IMR-90 (cell line): ENCODE results near the gene GPR135. TPM values are rescaled to one million over a fixed set of nuclear protein-coding genes. Genes with fewer than 3 reads are reported as not detected.

Source experiments
- ATAC-seq: fragments of 200-7000 bp; cut with Tn5 transposase; 2 replicates; pipeline ENCODE4 v1.9.1; 2020; ENCODE audit warnings: low read depth, mild to moderate bottlenecking, moderate library complexity
- BruUV-seq: library from RNA; stranded (reverse); fragments of 400-500 nt; replicated peaks from 2 replicates; lab custom pipeline; 2021; lab: Mats Ljungman, UMichigan
- CTCF ChIA-PET: fragments of 300-600 bp; formaldehyde crosslinking; extraction: SDS; loops from one replicate; lab custom pipeline; 2021; ENCODE audit warnings: antibody characterized with exemption; lab: Yijun Ruan, JAX
- POLR2A ChIA-PET: fragments of 300-600 bp; sonication (Branson Sonifier 250); formaldehyde crosslinking; loops from one replicate; lab custom pipeline; 2022; ENCODE audit warnings: antibody characterized with exemption; ENCODE audit not compliant: unreplicated experiment; lab: Charles Lee
- DNase-seq: peaks from one replicate; pipeline ENCODE4 v3.0.0; 2013
- H2AFZ ChIP-seq: replicated peaks from 2 replicates; pipeline ENCODE3; 2013; ENCODE audit warnings: low read length, mild to moderate bottlenecking; ENCODE audit not compliant: poor library complexity
- H2AK5ac ChIP-seq: 2 replicates; pipeline ENCODE4 v1.6.1; 2013; ENCODE audit warnings: low read depth, low read length, inconsistent platforms
- H2AK9ac ChIP-seq: replicated peaks from 2 replicates; pipeline ENCODE3; 2013; ENCODE audit warnings: mild to moderate bottlenecking, low read depth, low read length, moderate library complexity; ENCODE audit not compliant: poor library complexity
- H2BK120ac ChIP-seq: 2 replicates; pipeline ENCODE4 v1.6.1; 2013; ENCODE audit warnings: low read depth, low read length, inconsistent platforms
- H2BK15ac ChIP-seq: 3 replicates; pipeline ENCODE4 v1.6.1; 2013; ENCODE audit warnings: low read depth, low read length, inconsistent platforms
- H2BK20ac ChIP-seq: 2 replicates; pipeline ENCODE4 v1.6.1; 2013; ENCODE audit warnings: low read depth, mild to moderate bottlenecking, inconsistent platforms, low read length, moderate library complexity
- H2BK5ac ChIP-seq: 2 replicates; pipeline ENCODE4 v1.6.1; 2013; ENCODE audit warnings: mild to moderate bottlenecking, low read depth, low read length, inconsistent platforms; ENCODE audit not compliant: poor library complexity, severe bottlenecking
- H3K14ac ChIP-seq: replicated peaks from 2 replicates; pipeline ENCODE4 v1.6.1; 2013; ENCODE audit warnings: low read depth, low read length, inconsistent platforms
- H3K18ac ChIP-seq: 2 replicates; pipeline ENCODE4 v1.6.1; 2013; ENCODE audit warnings: low read depth, low read length, control low read depth
- H3K23ac ChIP-seq: 2 replicates; pipeline ENCODE4 v1.6.1; 2013; ENCODE audit warnings: low read depth, low read length, inconsistent platforms
- H3K27ac ChIP-seq: 2 replicates; pipeline ENCODE4 v1.5.1; 2013; ENCODE audit warnings: mild to moderate bottlenecking, control low read depth, low read length; ENCODE audit not compliant: insufficient read depth
- H3K27me3 ChIP-seq: 2 replicates; pipeline ENCODE4 v1.6.1; 2013; ENCODE audit warnings: low read length; ENCODE audit not compliant: control insufficient read depth, insufficient read depth
- H3K36me3 ChIP-seq: 2 replicates; pipeline ENCODE4 v1.6.1; 2013; ENCODE audit warnings: low read length, mixed read lengths; ENCODE audit not compliant: control insufficient read depth, insufficient read depth
- H3K4ac ChIP-seq: 2 replicates; pipeline ENCODE4 v1.6.1; 2013; ENCODE audit warnings: low read depth, low read length, inconsistent platforms
- H3K4me1 ChIP-seq: 2 replicates; pipeline ENCODE4 v1.6.1; 2013; ENCODE audit warnings: low read length, mixed read lengths; ENCODE audit not compliant: control insufficient read depth, insufficient read depth
- H3K4me2 ChIP-seq: 2 replicates; pipeline ENCODE4 v1.6.1; 2013; ENCODE audit warnings: low read depth, mild to moderate bottlenecking, control low read depth, low read length, moderate library complexity
- H3K4me3 ChIP-seq: 2 replicates; pipeline ENCODE4 v1.5.1; 2013; ENCODE audit warnings: low read depth, mild to moderate bottlenecking, control low read depth, low read length, moderate library complexity; ENCODE audit not compliant: insufficient read depth
- H3K56ac ChIP-seq: 2 replicates; pipeline ENCODE4 v1.6.1; 2013; ENCODE audit warnings: low read length, inconsistent platforms; ENCODE audit not compliant: insufficient read depth; ENCODE audit errors: extremely low read depth
- H3K79me1 ChIP-seq, 2 experiments: 2 replicates each; pipeline ENCODE4 v1.6.1; 2013; ENCODE audit warnings: low read length in 2 of 2, inconsistent platforms in 1 of 2, low read depth in 1 of 2
- H3K9ac ChIP-seq: 2 replicates; pipeline ENCODE4 v1.6.1; 2013; ENCODE audit warnings: low read depth, low read length, control low read depth
- H3K9me1 ChIP-seq: 2 replicates; pipeline ENCODE4 v1.6.1; 2013; ENCODE audit warnings: low read length, inconsistent platforms; ENCODE audit not compliant: insufficient read depth
- H3K9me3 ChIP-seq: 2 replicates; pipeline ENCODE4 v1.6.1; 2013; ENCODE audit warnings: low read length; ENCODE audit not compliant: control insufficient read depth, insufficient read depth
- H4K20me1 ChIP-seq: 2 replicates; pipeline ENCODE4 v1.6.1; 2013; ENCODE audit warnings: low read length, inconsistent platforms; ENCODE audit not compliant: insufficient read depth
- H4K5ac ChIP-seq: 2 replicates; pipeline ENCODE4 v1.6.1; 2013; ENCODE audit warnings: mild to moderate bottlenecking, low read depth, low read length, control low read depth
- H4K8ac ChIP-seq, 2 experiments: 2 replicates each; pipeline ENCODE4 v1.6.1; 2013; ENCODE audit warnings: low read depth in 2 of 2, low read length in 2 of 2, control low read depth in 1 of 2, inconsistent platforms in 1 of 2
- H4K91ac ChIP-seq: 2 replicates; pipeline ENCODE4 v1.6.1; 2013; ENCODE audit warnings: low read depth, low read length, inconsistent platforms; ENCODE audit not compliant: insufficient read depth
- BHLHE40 ChIP-seq: fragments of 150-350 bp; IDR thresholded peaks from 2 replicates; pipeline ENCODE4 v1.6.1; 2016; ENCODE audit warnings: mild to moderate bottlenecking, low read depth, low read length
- CHD1 ChIP-seq: IDR thresholded peaks from 2 replicates; pipeline ENCODE4 v1.6.1; 2012; ENCODE audit warnings: low read depth, low read length, improper control_type of control experiment
- CTCF ChIP-seq: conservative IDR thresholded peaks from 2 replicates; pipeline ENCODE4 v1.5.1; 2012; ENCODE audit warnings: mild to moderate bottlenecking, low read depth, low read length, improper control_type of control experiment
- ELK1 ChIP-seq: fragments of 150-350 bp; IDR thresholded peaks from 2 replicates; pipeline ENCODE4 v1.6.1; 2016; ENCODE audit warnings: low read depth, mild to moderate bottlenecking, low read length, moderate library complexity, borderline replicate concordance
- FOS ChIP-seq: fragments of 150-350 bp; IDR thresholded peaks from 2 replicates; pipeline ENCODE4 v1.6.1; 2016; ENCODE audit warnings: low read depth, low read length
- MAFK ChIP-seq: IDR thresholded peaks from 2 replicates; pipeline ENCODE4 v1.6.1; 2012; ENCODE audit warnings: low read depth, low read length, improper control_type of control experiment
- MAZ ChIP-seq: IDR thresholded peaks from 2 replicates; pipeline ENCODE4 v1.6.1; 2012; ENCODE audit warnings: low read depth, mild to moderate bottlenecking, low read length, improper control_type of control experiment, moderate library complexity, borderline replicate concordance
- MXI1 ChIP-seq: IDR thresholded peaks from 2 replicates; pipeline ENCODE4 v1.6.1; 2012; ENCODE audit warnings: low read depth, mild to moderate bottlenecking, low read length, moderate library complexity, borderline replicate concordance
- NFE2L2 ChIP-seq: fragments of 150-350 bp; IDR thresholded peaks from 2 replicates; pipeline ENCODE4 v1.6.1; 2016; ENCODE audit warnings: low read depth, mild to moderate bottlenecking, low read length
- POLR2A ChIP-seq: IDR thresholded peaks from 2 replicates; pipeline ENCODE4 v1.6.1; 2012; ENCODE audit warnings: mild to moderate bottlenecking, low read depth, low read length
- RAD21 ChIP-seq: IDR thresholded peaks from 2 replicates; pipeline ENCODE4 v1.6.1; 2012; ENCODE audit warnings: low read length, improper control_type of control experiment
- RCOR1 ChIP-seq: IDR thresholded peaks from 2 replicates; pipeline ENCODE4 v1.6.1; 2012; ENCODE audit warnings: mild to moderate bottlenecking, low read length, improper control_type of control experiment; ENCODE audit not compliant: insufficient replicate concordance
- RFX5 ChIP-seq: IDR thresholded peaks from 2 replicates; pipeline ENCODE4 v1.8.0; 2012; ENCODE audit warnings: low read depth, mild to moderate bottlenecking, low read length, moderate library complexity
- SMC3 ChIP-seq: fragments of 150-350 bp; IDR thresholded peaks from 2 replicates; pipeline ENCODE4 v1.6.1; 2016; ENCODE audit warnings: low read depth, mild to moderate bottlenecking, antibody characterized with exemption, low read length, moderate library complexity
- USF2 ChIP-seq: fragments of 150-350 bp; IDR thresholded peaks from 2 replicates; pipeline ENCODE4 v1.6.1; 2017; ENCODE audit warnings: mild to moderate bottlenecking, antibody characterized with exemption, low read length, low read depth
- WGBS, 2 experiments: methylation state at CpG; one replicate each; pipeline versions ENCODE4 v1.1.5 to v1.1.7; 2013; ENCODE audit warnings: missing lambda C conversion rate in 2 of 2; ENCODE audit not compliant: insufficient read length in 1 of 2; ENCODE audit errors: extremely low coverage in 2 of 2; 5-methylcytosine and 5-hydroxymethylcytosine counted together
- dilution Hi-C: fragments of 300-500 bp; cut with HindIII; formaldehyde crosslinking; loops from one replicate; pipeline ENCODE4 v1.14.3; 2018; ENCODE audit warnings: low sequenced_read_pairs; ENCODE audit not compliant: unreplicated experiment
- in situ Hi-C: fragments of 300-500 bp; cut with MboI; formaldehyde crosslinking; loops from 3 replicates; pipeline ENCODE4 v1.14.3; 2019; ENCODE audit warnings: low sequenced_read_pairs, inconsistent platforms, mixed read lengths
- intact Hi-C: fragments of 100-400 bp; cut with micrococcal nuclease; formaldehyde crosslinking; loops from 2 replicates; pipeline ENCODE4 v1.10.0; 2022
- polyA plus RNA-seq, 3 experiments: library from polyadenylated mRNA; depleted of rRNA; stranded (reverse); fragments of >200 nt; gene quantifications; 2 replicates each; pipeline ENCODE4 v1.2.3, GENCODE V29; 2012; ENCODE audit warnings: low replicate concordance in 1 of 3
- total RNA-seq: library from RNA; depleted of rRNA; stranded (reverse); fragments of >200 nt; gene quantifications from 2 replicates; pipeline ENCODE4 v1.2.3, GENCODE V29; 2012

GPR135 gene
- total and polyA plus RNA-seq, 2 of the 4 experiments (the other 2 are of a cell fraction): 1.3 to 2.4 TPM

GRCh38 chr14:59454139-59454538 is 11.0 kb downstream of the GPR135 start:
- in situ Hi-C loops: loop anchor here (25.0 kb wide), 2 partner anchors 817 to 967 kb away; partner anchors contain the start of gene DACT1
- BruUV-seq: no TSS peak
- Histone ChIP-seq H3K4me2 (peak overlapping the region; percentile 57; the same call in 1 of the 2 replicates), H4K91ac (peak overlapping the region; percentile 38; the same call in 1 of the 2 replicates), H3K4me1 (peaks cover 10% of the 10 kb centered on the region), H3K9me1 (peaks cover 4% of the 10 kb centered on the region; the same call in 1 of the 2 replicates), H2AK9ac (no peak overlapping the region), H4K5ac (no peak overlapping the region), H3K9me3 (no peaks in the 10 kb centered on the region; the same call in 1 of the 2 replicates), H4K8ac (peak overlapping the region in 1 of 2 experiments; percentile 59; a peak in 2 of 4 replicates), H2BK15ac (no peak overlapping the region), H3K4me3 (no peak overlapping the region), H3K14ac (0 out of 2 replicates have a peak overlapping the region, but pooled peaks have one; percentile 10), H3K4ac (peak overlapping the region; percentile 52; the same call in 1 of the 2 replicates), H3K9ac (no peak overlapping the region), H2AK5ac (peak overlapping the region; percentile 12), H3K56ac (no peak overlapping the region), H3K36me3 (peaks cover 20% of the 10 kb centered on the region), H2BK120ac (no peak overlapping the region), H2AFZ (no peak overlapping the region), H3K18ac (peak overlapping the region; percentile 6; the same call in 1 of the 2 replicates), H4K20me1 (peaks cover 3% of the 10 kb centered on the region; the same call in 1 of the 2 replicates), H3K79me1 (peaks cover 12 to 13% of the 10 kb centered on the region in 2 experiments; a peak in 3 of 4 replicates), H2BK5ac (peak overlapping the region; percentile 94), H2BK20ac (peak overlapping the region; percentile 16; the same call in 1 of the 2 replicates), H3K23ac (no peak overlapping the region), H3K27me3 (no peaks in the 10 kb centered on the region), H3K27ac (peak overlapping the region; percentile 75)
- ChIA-PET POLR2A (no interaction called here), CTCF (no interaction called here)
- dilution Hi-C loops: no loop called here
- WGBS, 2 experiments: 50% methylated on average over 1 of the region's 2 CpGs; no CpG with 5 or more reads in 1 of the 2 experiments
- intact Hi-C loops: no loop called here
- ATAC-seq: peak; percentile 92
- peak; percentile 98 for DNase-seq
- TF ChIP-seq BHLHE40 (no peak), SMC3 (no peak), CHD1 (no peak), RCOR1 (no peak), RAD21 (peak; percentile 8; the same call in 1 of the 2 replicates), MXI1 (no peak; the same call in 1 of the 2 replicates), FOS (peak; percentile 85), MAFK (no peak), NFE2L2 (no peak), RFX5 (no peak), MAZ (no peak), CTCF (no peak), ELK1 (no peak), USF2 (no peak), POLR2A (peak; percentile 54; the same call in 1 of the 2 replicates)
